Dermis blood vessel endothelial cell (primary cell): ENCODE data around the gene KATNA1. TPM values are rescaled to one million over a fixed set of nuclear protein-coding genes. Genes with fewer than 3 reads are reported as not detected.
"Not testable (repeated sequence)": the region's sequence is repeated elsewhere in the genome, so short reads cannot be mapped to it uniquely, and the experiment has no call there.

Source experiments
- DNase-seq: peaks from one replicate; pipeline ENCODE4 v3.0.0; 2010
- total RNA-seq: library from RNA; depleted of rRNA; stranded (reverse); fragments of >200 nt; gene quantifications from 2 replicates; pipeline ENCODE4 v1.2.3, GENCODE V29; 2014

KATNA1 gene
- 20.3 and 22.8 TPM in 2 replicates for total RNA-seq

GRCh38 chr6:149648148-149649145 is at the start of gene KATNA1:
Gene KATNA1, minus strand, starts transcription at chr6:149648714. Its CDS starts 10,167 bp downstream, at chr6:149638547.
- DNase-seq: peak; percentile 82

DNA sequence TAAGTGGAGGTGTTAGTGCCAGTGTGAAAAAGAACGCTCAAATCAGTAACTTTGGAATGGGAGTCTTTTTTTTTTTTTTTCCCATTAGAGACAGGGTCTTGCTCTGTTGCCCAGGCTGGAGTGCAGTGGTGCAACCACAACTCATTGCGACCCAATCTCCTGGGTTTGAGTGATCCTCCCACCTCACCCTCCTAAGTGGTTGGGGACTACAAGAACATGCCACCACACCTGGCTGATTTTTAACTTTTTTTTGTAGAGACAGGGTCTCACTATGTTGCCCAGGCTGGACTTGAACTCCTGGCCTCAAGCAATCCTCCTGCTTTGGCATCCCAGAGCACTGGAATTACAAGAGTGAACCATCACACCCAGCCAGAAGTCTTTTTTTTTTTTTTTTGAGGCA is 49.7 kb upstream of the KATNA1 start:
- DNase-seq: no peak

DNA sequence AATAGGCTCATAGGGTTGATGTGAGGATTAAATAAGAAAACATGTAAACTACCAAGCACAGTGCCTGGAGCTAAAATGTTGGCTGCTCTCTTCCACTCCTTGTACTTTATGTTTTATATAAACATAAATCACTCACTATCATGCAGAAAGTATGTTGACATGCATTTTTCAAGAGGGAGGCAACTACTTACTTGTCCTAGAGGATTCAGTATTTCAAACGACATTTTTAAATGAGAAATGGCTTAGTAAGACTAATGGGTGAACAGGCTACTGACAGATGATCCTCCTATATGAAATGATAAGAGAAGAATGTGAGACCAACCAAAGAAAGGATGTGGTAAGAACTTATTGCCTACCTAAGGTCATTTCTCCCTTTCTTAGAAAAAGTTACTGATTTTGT is 48.4 kb upstream of the KATNA1 start:
- no peak for DNase-seq

GRCh38 chr6:149694921-149695320 is 46.4 kb upstream of the KATNA1 start:
- DNase-seq: no peak

DNA sequence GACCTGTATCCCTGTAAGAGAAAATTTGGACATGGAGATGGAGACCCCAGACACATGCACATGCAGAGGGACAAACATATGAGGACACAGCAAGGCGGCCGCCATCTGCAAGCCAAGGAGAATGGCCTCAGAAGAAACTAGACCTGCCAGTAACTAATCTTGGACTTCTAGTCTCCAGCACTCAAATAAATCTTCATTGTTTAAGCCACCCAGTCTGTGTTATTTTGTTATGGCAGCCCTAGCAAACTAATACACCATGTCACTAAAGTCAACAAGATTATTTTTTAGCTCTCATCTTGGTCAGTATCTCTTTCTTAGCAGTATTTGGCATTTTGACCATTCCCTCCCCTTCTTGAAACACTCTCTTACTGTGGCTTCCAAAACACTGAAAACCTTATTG is 42.7 kb upstream of the KATNA1 start:
- DNase-seq: no peak

GRCh38 chr6:149686230-149686629 is 37.7 kb upstream of the KATNA1 start:
- no peak for DNase-seq

GRCh38 chr6:149683256-149683859 is 34.8 kb upstream of the KATNA1 start:
- DNase-seq: no peak

DNA sequence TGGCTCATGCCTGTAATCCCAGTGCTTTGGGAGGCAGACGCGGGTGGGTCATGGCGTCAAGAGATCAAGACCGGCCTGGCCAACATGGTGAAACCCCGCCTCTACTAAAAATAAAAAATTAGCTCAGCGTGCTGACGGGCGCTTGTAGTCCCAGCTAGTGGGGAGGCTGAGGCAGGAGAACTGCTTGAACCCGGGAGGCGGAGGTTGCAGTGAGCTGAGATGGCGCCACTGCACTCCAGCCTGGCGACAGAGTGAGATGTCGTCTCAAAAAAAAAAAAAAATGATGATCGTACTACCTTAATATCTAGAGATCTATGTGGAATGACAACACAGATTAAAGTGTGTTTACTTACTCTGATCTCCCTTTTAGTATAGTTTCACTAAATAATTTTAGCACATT is 33.3 kb upstream of the KATNA1 start:
- DNase-seq: not testable (repeated sequence)

DNA sequence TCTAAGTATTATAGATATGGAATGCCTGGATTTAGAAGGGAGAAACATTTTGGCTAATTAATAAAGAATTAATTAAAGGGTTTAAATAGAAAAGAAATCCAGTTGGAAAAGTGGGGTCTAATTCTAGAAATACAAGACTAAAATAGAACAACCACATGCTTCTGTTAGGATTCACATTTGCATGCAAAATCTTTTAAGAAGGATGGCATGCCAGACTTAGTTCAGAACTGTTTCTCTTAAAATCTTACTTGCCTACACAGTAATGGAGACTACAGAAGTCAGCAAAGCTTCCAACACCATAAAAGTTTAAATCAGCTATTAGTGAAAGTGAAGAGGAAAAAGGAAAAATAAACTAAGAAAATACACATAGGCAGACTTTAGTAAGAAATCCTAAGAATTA is 32.7 kb upstream of the KATNA1 start:
- no peak for DNase-seq

- DNase-seq: no peak
Measured at GRCh38 chr6:149680503-149680902, 32.0 kb upstream of the KATNA1 start.

- DNase-seq: not testable (repeated sequence)
Measured at GRCh38 chr6:149672265-149672664, 23.8 kb upstream of the KATNA1 start.

- DNase-seq: no peak
Measured at GRCh38 chr6:149660028-149660427, 11.5 kb upstream of the KATNA1 start.

GRCh38 chr6:149657441-149657840 is 8.9 kb upstream of the KATNA1 start:
- no peak for DNase-seq

DNA sequence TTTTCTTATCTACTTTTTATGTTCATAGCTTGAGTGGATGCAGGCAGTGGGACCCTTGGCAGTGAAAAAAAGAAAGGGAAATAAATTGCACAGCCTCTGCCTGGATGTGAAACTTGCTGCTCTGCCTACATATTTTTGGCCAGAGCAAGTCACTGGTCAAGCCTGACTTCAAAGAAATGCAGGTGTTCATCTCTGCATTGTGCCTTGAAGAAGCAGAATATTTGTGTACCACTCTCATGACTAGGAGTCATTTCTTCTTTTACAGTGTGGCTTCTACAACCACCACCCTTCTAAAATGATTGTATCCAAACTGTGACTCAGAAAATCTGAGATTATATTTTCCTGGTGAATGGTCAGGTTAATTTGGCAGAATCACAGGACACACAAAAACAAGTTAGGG is 2.5 kb upstream of the KATNA1 start:
- DNase-seq: no peak

DNA sequence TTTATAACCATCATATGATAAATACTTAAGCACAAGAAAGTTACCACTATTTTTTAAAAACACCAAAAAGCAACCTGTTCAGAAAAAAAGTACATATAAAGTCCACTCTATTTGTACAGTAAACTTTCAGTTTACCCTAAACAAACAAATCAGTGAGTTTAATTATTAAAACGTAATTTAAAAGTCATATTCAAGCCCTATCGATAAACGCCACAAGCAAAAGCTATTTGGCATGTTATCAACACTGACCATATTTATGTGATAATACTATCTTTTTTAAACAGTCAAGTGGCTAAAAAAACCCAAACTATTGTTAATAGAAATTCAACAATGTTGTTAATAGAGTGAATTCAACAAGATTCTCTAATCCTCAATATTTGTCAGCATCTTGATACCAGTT is 1.9 kb downstream of the KATNA1 start:
- DNase-seq: no peak

GRCh38 chr6:149642829-149643580 is 5.5 kb downstream of the KATNA1 start:
- no peak for DNase-seq

GRCh38 chr6:149636124-149636523 is 12.4 kb downstream of the KATNA1 start:
- DNase-seq: peak; percentile 17

- no peak for DNase-seq
Measured at GRCh38 chr6:149634315-149634714, 14.2 kb downstream of the KATNA1 start.

GRCh38 chr6:149628875-149629510 is 19.5 kb downstream of the KATNA1 start:
- DNase-seq: no peak

DNA sequence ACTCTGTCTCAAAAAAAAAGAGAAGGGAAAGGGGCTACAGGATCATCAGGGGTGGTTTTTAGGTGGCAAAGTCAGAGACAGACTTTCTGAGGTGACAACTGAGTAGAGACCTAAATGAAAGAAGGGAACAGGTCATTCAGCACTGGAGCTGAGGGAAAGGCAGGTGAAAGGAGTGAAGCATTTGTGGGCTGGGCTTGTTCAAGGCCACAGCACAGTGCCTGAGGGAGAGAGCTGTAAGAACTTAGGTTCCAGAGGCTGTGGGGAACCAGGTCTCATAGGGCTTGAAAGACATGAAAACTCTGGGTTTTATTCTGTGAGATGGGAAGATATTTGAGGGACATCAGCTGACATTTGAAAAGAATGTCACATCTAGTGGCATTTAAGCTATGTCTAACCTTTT is 20.8 kb downstream of the KATNA1 start:
- DNase-seq: no peak

DNA sequence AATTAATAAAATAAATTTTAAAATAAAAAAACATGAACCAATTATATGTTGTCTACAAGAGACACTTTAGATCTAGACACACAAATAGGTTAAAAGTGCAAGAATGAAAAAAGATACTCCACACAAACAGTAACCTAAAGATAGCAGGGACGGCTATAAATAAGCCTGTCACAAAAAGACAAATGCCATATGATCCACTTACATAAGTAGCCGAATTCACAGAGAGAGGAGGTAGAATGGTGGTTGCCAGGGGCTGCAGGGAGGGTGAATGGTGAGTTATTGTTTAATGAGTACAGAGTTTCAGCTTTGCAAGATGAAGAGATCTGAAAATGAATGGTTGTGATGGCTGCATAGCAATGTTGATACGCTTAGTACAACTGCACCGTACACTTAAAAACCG is 32.7 kb downstream of the KATNA1 start:
- no peak for DNase-seq

DNA sequence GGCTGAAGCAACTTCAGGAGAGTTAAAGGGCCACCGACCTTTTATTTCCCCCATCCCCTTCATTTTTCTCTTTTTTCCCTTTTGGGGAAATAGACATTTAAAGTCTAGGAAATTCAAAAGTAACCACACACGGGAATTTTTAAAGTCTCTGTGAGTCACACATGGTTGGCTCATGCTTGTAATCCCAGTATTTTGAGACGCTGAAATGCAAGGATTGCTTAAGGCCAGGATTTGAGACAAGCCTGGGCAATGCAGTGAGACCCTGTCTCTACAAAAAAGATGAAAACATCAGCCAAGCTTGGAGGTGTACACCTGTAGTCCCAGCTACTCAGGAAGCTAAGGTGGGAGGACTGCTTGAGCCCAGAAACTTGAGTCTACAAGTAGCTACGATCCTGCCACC is 34.2 kb downstream of the KATNA1 start:
- DNase-seq: no peak
